Mammary epithelial cell (primary cell): ENCODE results near the gene CCNL1.

ENCODE experiments used
- CTCF ChIP-seq, 2 donors: IDR thresholded peaks in 1 of 2; conservative IDR thresholded peaks in 1 of 2; 2 replicates each; pipeline ENCODE4 v1.5.1; 2011 to 2012; ENCODE audit warnings: inconsistent platforms in 2 of 2, low read length in 2 of 2, mild to moderate bottlenecking in 2 of 2, control low read depth in 1 of 2, low read depth in 1 of 2; ENCODE audit not compliant: insufficient read depth in 1 of 2; ENCODE audit errors: extremely low read depth in 1 of 2
- EZH2 ChIP-seq: IDR thresholded peaks from 2 replicates; pipeline ENCODE4 v1.6.1; 2012; ENCODE audit warnings: low read length, inconsistent platforms, borderline replicate concordance

- no peak for TF ChIP-seq EZH2
- no peak for TF ChIP-seq CTCF (conservative IDR thresholded peaks at IDR 0.05 in 1 of 2, IDR thresholded peaks at IDR 0.05 in 1 of 2; ENCODE audit: extremely low read depth in 1 of 2, insufficient read depth in 1 of 2, low read depth in 1 of 2, low read length in 2 of 2)
Observed at GRCh38 chr3:157117206-157117605, 42.7 kb downstream of the CCNL1 start.
